ENCODE data around the gene FBXO24.

The FBXO24 gene

DNA sequence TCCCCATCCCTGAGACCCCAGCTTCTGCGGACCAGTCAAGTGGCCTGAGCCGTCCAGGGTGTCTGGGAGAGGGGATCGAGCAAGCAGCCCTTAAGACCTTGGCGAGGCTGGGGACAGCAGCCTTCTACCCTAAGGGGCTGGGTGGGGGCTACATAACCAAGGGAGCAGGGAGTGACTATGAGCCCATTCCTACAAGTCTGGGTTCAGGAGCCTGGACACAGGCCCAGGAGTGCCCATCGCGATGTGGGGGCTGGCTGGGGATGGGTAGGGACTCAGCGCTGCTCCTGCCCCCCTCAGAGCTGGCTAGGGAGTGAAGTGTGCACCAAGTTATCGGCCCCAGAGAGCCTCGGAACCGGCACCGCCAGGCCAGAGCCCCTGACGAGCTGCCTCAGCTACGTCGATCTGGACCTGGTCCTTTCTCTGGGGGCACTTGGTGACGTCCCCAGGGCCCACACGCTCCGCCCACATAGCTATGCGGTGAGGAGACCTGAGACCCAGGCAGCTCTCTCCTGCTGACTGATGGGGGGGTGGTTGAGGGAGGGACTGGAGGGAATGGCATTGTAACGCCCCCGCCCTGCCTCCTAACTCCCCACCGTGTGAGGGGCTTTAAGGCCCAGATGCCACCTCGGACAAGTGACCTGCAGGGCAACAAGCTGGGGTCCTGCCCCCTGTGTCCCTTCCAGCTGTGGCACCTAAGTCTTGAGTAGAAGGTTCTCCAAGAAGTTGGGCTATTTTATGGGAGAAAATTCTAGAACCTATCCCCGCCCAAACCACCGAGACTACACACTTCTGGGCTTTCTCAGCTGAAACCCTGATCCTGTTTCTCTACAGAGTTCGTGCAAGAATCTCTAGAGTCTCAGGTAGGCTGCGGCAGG, 14.9 kb upstream of the FBXO24 start (continued):
- TF ChIP-seq ZNF221 (tag by site-specific recombination; IDR thresholded peaks at IDR 0.05; ENCODE audit: borderline replicate concordance) (no peak), ZNF629 (tag by site-specific recombination; IDR thresholded peaks at IDR 0.05) (peak; percentile 88), ZFP69B (tag by site-specific recombination; IDR thresholded peaks at IDR 0.05) (peak; percentile 49; the same call in 1 of the 2 replicates)
- TF ChIP-seq, protein P1, sequence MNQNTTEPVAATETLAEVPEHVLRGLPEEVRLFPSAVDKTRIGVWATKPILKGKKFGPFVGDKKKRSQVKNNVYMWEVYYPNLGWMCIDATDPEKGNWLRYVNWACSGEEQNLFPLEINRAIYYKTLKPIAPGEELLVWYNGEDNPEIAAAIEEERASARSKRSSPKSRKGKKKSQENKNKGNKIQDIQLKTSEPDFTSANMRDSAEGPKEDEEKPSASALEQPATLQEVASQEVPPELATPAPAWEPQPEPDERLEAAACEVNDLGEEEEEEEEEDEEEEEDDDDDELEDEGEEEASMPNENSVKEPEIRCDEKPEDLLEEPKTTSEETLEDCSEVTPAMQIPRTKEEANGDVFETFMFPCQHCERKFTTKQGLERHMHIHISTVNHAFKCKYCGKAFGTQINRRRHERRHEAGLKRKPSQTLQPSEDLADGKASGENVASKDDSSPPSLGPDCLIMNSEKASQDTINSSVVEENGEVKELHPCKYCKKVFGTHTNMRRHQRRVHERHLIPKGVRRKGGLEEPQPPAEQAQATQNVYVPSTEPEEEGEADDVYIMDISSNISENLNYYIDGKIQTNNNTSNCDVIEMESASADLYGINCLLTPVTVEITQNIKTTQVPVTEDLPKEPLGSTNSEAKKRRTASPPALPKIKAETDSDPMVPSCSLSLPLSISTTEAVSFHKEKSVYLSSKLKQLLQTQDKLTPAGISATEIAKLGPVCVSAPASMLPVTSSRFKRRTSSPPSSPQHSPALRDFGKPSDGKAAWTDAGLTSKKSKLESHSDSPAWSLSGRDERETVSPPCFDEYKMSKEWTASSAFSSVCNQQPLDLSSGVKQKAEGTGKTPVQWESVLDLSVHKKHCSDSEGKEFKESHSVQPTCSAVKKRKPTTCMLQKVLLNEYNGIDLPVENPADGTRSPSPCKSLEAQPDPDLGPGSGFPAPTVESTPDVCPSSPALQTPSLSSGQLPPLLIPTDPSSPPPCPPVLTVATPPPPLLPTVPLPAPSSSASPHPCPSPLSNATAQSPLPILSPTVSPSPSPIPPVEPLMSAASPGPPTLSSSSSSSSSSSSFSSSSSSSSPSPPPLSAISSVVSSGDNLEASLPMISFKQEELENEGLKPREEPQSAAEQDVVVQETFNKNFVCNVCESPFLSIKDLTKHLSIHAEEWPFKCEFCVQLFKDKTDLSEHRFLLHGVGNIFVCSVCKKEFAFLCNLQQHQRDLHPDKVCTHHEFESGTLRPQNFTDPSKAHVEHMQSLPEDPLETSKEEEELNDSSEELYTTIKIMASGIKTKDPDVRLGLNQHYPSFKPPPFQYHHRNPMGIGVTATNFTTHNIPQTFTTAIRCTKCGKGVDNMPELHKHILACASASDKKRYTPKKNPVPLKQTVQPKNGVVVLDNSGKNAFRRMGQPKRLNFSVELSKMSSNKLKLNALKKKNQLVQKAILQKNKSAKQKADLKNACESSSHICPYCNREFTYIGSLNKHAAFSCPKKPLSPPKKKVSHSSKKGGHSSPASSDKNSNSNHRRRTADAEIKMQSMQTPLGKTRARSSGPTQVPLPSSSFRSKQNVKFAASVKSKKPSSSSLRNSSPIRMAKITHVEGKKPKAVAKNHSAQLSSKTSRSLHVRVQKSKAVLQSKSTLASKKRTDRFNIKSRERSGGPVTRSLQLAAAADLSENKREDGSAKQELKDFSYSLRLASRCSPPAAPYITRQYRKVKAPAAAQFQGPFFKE (tag by site-specific recombination; IDR thresholded peaks at IDR 0.05; ENCODE audit: borderline replicate concordance): no peak

DNA sequence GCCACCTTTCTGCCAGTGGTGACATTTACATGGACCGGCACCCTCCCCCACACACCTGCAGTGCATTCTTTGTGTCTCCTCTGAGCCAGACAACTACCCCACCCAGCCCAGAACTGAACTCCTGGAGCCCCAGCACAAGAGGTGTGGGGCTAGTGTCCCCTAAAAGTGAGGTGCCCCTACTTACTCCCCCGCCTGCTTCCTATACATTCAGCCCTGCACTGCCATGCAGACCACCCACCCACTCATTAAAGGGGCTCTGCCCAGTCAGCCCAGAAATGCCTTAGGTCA, 14.4 kb upstream of the FBXO24 start:
- no peak overlapping the region for H3K4me3 ChIP-seq (ENCODE audit: low read depth, low read length)
- H3K36me3 ChIP-seq (ENCODE audit: control insufficient read depth in 2 of 2, insufficient read depth in 1 of 2, low read length in 2 of 2): peaks cover 0 to 16% of the 10 kb centered on the region in 2 experiments; a peak in 1 of 3 replicates
- no peak overlapping the region for H3K27ac ChIP-seq (ENCODE audit: extremely low read depth, low read depth, low read length)
- no peaks in the 10 kb centered on the region for H3K9me3 ChIP-seq (ENCODE audit: control insufficient read depth, insufficient read depth, low read depth, low read length)
- H3K4me1 ChIP-seq (ENCODE audit: control insufficient read depth, insufficient read depth, low read length): peaks cover 2% of the 10 kb centered on the region; the same call in 1 of the 2 replicates
- ChIA-PET CTCF (interaction anchor here (1.2 to 1.4 kb wide), 3 partner anchors 11 to 119 kb away, joined by 4 to 8 read pairs (median 6); no protein-coding TSS in a partner anchor), POLR2A (interaction anchor here (1.1 to 1.9 kb wide), 5 partner anchors 10 to 135 kb away, joined by 3 to 30 read pairs (median 5); partner anchors contain the start of genes FBXO24, LRCH4, MOSPD3 and POP7)
- TF ChIP-seq GLIS1 (tag by site-specific recombination; IDR thresholded peaks at IDR 0.05) (peak; percentile 5; the same call in 1 of the 2 replicates), YY2 (tag by site-specific recombination; IDR thresholded peaks at IDR 0.05) (no peak), ZNF174 (tag by site-specific recombination; IDR thresholded peaks at IDR 0.05) (no peak), ZNF701 (tag by site-specific recombination; IDR thresholded peaks at IDR 0.05) (no peak)

DNA sequence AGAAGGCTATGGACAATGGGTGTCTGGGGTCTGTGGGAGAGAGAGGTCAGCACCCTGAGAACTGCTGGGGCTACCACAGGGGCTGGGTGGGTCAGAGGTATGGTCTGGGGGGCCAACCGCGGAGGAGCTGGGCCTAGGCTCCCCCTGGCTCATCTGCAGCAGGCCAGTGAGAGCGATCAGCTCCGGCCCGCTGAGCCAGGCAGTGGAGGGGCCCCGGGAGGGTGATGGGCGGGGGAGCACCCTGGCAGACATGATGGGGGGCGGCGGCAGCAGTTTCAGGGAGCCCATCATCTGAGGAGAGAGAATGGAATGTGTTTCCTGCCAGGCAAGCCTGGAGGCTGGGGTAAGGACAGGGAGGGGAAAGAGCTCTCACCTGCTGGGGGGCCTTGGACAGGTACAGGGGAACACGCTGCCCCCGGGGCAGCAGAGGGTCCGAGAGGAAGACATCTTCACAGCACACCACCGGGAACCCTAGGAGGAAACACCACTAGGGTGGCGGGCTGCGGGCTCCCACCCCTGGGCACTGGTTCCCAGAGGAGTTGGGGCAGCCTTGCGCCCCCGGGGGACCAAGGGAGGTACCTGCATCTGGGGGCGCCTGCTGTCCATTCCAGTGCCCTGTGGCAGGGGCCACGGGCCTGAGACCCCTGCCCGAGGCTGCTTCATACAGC, 13.7 kb upstream of the FBXO24 start:
- POLR2A ChIA-PET: interaction anchor here (0.6 to 1.7 kb wide), 3 partner anchors 8 to 14 kb away, joined by 3 to 10 read pairs (median 3); partner anchors contain the start of genes FBXO24 and LRCH4
- TF ChIP-seq GLIS2 (tag by site-specific recombination; IDR thresholded peaks at IDR 0.05) (0 out of 2 replicates have a peak, but pooled peaks have one; percentile 9), ZNF777 (tag by site-specific recombination; IDR thresholded peaks at IDR 0.05; ENCODE audit: borderline replicate concordance) (no peak), ZNF223 (tag by site-specific recombination; IDR thresholded peaks at IDR 0.05) (no peak)
- TF ChIP-seq, protein P2, sequence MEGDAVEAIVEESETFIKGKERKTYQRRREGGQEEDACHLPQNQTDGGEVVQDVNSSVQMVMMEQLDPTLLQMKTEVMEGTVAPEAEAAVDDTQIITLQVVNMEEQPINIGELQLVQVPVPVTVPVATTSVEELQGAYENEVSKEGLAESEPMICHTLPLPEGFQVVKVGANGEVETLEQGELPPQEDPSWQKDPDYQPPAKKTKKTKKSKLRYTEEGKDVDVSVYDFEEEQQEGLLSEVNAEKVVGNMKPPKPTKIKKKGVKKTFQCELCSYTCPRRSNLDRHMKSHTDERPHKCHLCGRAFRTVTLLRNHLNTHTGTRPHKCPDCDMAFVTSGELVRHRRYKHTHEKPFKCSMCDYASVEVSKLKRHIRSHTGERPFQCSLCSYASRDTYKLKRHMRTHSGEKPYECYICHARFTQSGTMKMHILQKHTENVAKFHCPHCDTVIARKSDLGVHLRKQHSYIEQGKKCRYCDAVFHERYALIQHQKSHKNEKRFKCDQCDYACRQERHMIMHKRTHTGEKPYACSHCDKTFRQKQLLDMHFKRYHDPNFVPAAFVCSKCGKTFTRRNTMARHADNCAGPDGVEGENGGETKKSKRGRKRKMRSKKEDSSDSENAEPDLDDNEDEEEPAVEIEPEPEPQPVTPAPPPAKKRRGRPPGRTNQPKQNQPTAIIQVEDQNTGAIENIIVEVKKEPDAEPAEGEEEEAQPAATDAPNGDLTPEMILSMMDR (tag by site-specific recombination; IDR thresholded peaks at IDR 0.05): 0 out of 2 replicates have a peak, but pooled peaks have one; percentile 8
- TF ChIP-seq, protein P1 (tag by site-specific recombination; IDR thresholded peaks at IDR 0.05; ENCODE audit: borderline replicate concordance): no peak
- TF ChIP-seq, protein P3, sequence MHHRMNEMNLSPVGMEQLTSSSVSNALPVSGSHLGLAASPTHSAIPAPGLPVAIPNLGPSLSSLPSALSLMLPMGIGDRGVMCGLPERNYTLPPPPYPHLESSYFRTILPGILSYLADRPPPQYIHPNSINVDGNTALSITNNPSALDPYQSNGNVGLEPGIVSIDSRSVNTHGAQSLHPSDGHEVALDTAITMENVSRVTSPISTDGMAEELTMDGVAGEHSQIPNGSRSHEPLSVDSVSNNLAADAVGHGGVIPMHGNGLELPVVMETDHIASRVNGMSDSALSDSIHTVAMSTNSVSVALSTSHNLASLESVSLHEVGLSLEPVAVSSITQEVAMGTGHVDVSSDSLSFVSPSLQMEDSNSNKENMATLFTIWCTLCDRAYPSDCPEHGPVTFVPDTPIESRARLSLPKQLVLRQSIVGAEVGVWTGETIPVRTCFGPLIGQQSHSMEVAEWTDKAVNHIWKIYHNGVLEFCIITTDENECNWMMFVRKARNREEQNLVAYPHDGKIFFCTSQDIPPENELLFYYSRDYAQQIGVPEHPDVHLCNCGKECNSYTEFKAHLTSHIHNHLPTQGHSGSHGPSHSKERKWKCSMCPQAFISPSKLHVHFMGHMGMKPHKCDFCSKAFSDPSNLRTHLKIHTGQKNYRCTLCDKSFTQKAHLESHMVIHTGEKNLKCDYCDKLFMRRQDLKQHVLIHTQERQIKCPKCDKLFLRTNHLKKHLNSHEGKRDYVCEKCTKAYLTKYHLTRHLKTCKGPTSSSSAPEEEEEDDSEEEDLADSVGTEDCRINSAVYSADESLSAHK (tag by site-specific recombination; IDR thresholded peaks at IDR 0.05): peak; percentile 97

More for the DNA sequence above, 13.7 kb upstream of the FBXO24 start:
- peaks cover 2% of the 10 kb centered on the region; the same call in 1 of the 2 replicates for H3K4me1 ChIP-seq (ENCODE audit: control insufficient read depth, insufficient read depth, low read length)
- H3K4me3 ChIP-seq (ENCODE audit: low read depth, low read length): no peak overlapping the region
- H3K27ac ChIP-seq (ENCODE audit: extremely low read depth, low read depth, low read length): no peak overlapping the region
- CTCF ChIA-PET: interaction anchor here (1.5 kb wide), 1 partner anchor 9 kb away, joined by 6 read pairs; no protein-coding TSS in a partner anchor
- H3K36me3 ChIP-seq (ENCODE audit: control insufficient read depth in 2 of 2, insufficient read depth in 1 of 2, low read length in 2 of 2): peaks cover 0 to 16% of the 10 kb centered on the region in 2 experiments; a peak in 1 of 3 replicates
- no peaks in the 10 kb centered on the region for H3K9me3 ChIP-seq (ENCODE audit: control insufficient read depth, insufficient read depth, low read depth, low read length)
